K562 (cell line): ENCODE measurements around the gene DPM1. TPM values are rescaled to one million over a fixed set of nuclear protein-coding genes. Genes with fewer than 3 reads are reported as not detected.
A peak's percentile ranks its signal among the peaks of the same experiment; 100 is the strongest.

Source experiments
- ARHGAP35 ChIP-seq: fragments of 450-650 bp; IDR thresholded peaks from 2 replicates; pipeline ENCODE4 v1.6.1; 2018; ENCODE audit not compliant: partially characterized antibody
- CAMTA2 ChIP-seq: fragments of 250-450 bp; sonication (Bioruptor Pico); conservative IDR thresholded peaks from 2 replicates; pipeline ENCODE4 v1.5.1; 2022
- ESRRA ChIP-seq: fragments of 450-650 bp; IDR thresholded peaks from 2 replicates; pipeline ENCODE4 v1.6.1; 2014; ENCODE audit warnings: low read depth, mild to moderate bottlenecking, moderate library complexity, borderline replicate concordance
- FOXJ2 ChIP-seq: fragments of 200-800 bp; sonication (Bioruptor generic); IDR thresholded peaks from 2 replicates; pipeline ENCODE4 v1.6.1; 2016; ENCODE audit warnings: missing genetic modification characterization, missing compliant biosample characterization
- GATA2 ChIP-seq: sonication (generic); formaldehyde crosslinking; IDR thresholded peaks from 2 replicates; pipeline ENCODE4 v1.4.0; 2020; ENCODE audit warnings: mild to moderate bottlenecking, missing genetic modification reagents
- JUND ChIP-seq, 2 experiments: IDR thresholded peaks; 2 replicates in 1 of 2; 3 replicates in 1 of 2; pipeline ENCODE4 v1.6.1; 2011; ENCODE audit warnings: borderline replicate concordance in 2 of 2, low read depth in 2 of 2, low read length in 2 of 2, improper control_type of control experiment in 1 of 2, missing biosample characterization in 1 of 2, missing genetic modification characterization in 1 of 2, missing genetic modification reagents in 1 of 2
- KHSRP ChIP-seq: fragments of 450-650 bp; IDR thresholded peaks from 2 replicates; pipeline ENCODE4 v1.6.1; 2017
- KLF1 ChIP-seq: fragments of 450-650 bp; IDR thresholded peaks from 2 replicates; pipeline ENCODE4 v1.6.1; 2016; ENCODE audit warnings: missing genetic modification characterization, missing compliant biosample characterization
- MAFF ChIP-seq: IDR thresholded peaks from 2 replicates; pipeline ENCODE4 v1.6.1; 2012; ENCODE audit warnings: low read length, improper control_type of control experiment
- NCOA1 ChIP-seq: fragments of 450-650 bp; IDR thresholded peaks from 2 replicates; pipeline ENCODE4 v1.6.1; 2016; ENCODE audit warnings: low read depth
- TAF7 ChIP-seq: fragments of 450-650 bp; IDR thresholded peaks from 2 replicates; pipeline ENCODE4 v1.6.1; 2016; ENCODE audit warnings: missing genetic modification characterization, missing compliant biosample characterization
- TRIM28 ChIP-seq: fragments of 450-650 bp; IDR thresholded peaks from 2 replicates; pipeline ENCODE4 v1.6.1; 2017
- ZBTB7A ChIP-seq: IDR thresholded peaks from 2 replicates; pipeline ENCODE4 v1.6.1; 2011; ENCODE audit warnings: low read depth, mild to moderate bottlenecking, low read length, moderate library complexity, borderline replicate concordance; ENCODE audit not compliant: control insufficient read depth
- ZKSCAN3 ChIP-seq: fragments of 250-450 bp; sonication (Bioruptor Pico); IDR thresholded peaks from 2 replicates; pipeline ENCODE4 v1.4.0; 2020
- ZNF121 ChIP-seq: sonication (generic); formaldehyde crosslinking; conservative IDR thresholded peaks from 2 replicates; pipeline ENCODE4 v1.8.0; 2022; ENCODE audit warnings: missing genetic modification reagents
- ZNF146 ChIP-seq: IDR thresholded peaks from one replicate; pipeline ENCODE4 v1.6.1; 2018; ENCODE audit warnings: missing compliant biosample characterization; ENCODE audit not compliant: unreplicated experiment
- ZNF584 ChIP-seq: fragments of 200-800 bp; sonication (Bioruptor generic); IDR thresholded peaks from 2 replicates; pipeline ENCODE4 v1.6.1; 2016; ENCODE audit warnings: low read depth, mild to moderate bottlenecking, missing genetic modification characterization, missing compliant biosample characterization
- ZNF830 ChIP-seq: fragments of 250-450 bp; sonication (Bioruptor Pico); IDR thresholded peaks from 2 replicates; pipeline ENCODE4 v1.5.0; 2021; ENCODE audit warnings: mild to moderate bottlenecking
- polyA plus RNA-seq, 8 experiments: library from polyadenylated mRNA; depleted of rRNA in 4 of 8; stranded (reverse) in 5 of 8; unstranded in 3 of 8; fragments of >200 nt; fragmentation: Nextera tagmentation in 2 of 8; fragmentation: Illumina TruSeq in 1 of 8; extraction: Ambion mirVana in 2 of 8; extraction: Trizol in 1 of 8; gene quantifications; 2 replicates each; pipeline versions ENCODE4 v1.2.1 to v1.2.3, GENCODE V29; 2011 to 2014; ENCODE audit warnings: inconsistent platforms in 1 of 8, missing spikeins in 1 of 8
- total RNA-seq, 7 experiments: library from RNA; depleted of rRNA in 6 of 7; stranded (reverse); fragments of >200 nt in 6 of 7; fragmentation: Illumina TruSeq in 2 of 7; extraction: Trizol in 2 of 7; gene quantifications; 2 replicates each; pipeline versions ENCODE4 v1.2.1 to v1.2.3, GENCODE V29; 2011 to 2021; ENCODE audit warnings: low replicate concordance in 1 of 7
- TF ChIP-seq, protein P1 (sequence below): fragments of 250-450 bp; sonication (Bioruptor Pico); IDR thresholded peaks from 2 replicates; pipeline ENCODE4 v1.5.0; 2021; ENCODE audit warnings: mild to moderate bottlenecking, borderline replicate concordance
- TF ChIP-seq, protein P2 (sequence below): fragments of 450-650 bp; IDR thresholded peaks from 2 replicates; pipeline ENCODE4 v1.6.1; 2016; ENCODE audit warnings: low read depth

Gene DPM1
- total and polyA plus RNA-seq, 9 of the 15 experiments (the other 6 are each of a cell fraction or from before 2014, with no cell fraction given) = 75.2 to 190 (median 153) TPM

DNA sequence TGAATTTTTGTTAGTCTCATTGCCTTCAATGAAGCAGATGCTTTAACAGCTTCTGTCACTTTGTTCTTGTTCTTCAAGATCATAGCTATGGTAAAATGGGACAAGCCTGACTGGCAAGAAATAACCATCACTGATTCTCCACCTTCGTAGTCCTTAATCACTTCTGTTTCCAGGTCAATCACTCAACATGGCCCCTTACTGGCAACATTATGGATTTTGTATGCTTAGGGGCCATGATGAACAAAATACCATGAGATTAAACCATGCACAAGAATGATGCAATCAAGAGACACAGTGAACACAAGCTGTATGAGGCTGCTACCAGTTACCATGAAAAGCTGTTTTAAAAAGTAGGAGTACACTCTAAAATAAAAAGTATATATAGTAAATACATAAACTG, 59.9 kb downstream of the DPM1 start (continued):
- no peak for TF ChIP-seq ZNF830
- TF ChIP-seq TRIM28 = no peak
- no peak for TF ChIP-seq KLF1 (tag)
- no peak for TF ChIP-seq ZKSCAN3 (CRISPR knock-in tag)
- TF ChIP-seq TAF7 (tag) = no peak
- no peak for TF ChIP-seq NCOA1
- TF ChIP-seq ARHGAP35 = no peak
- TF ChIP-seq KHSRP = no peak
- TF ChIP-seq, protein P1, sequence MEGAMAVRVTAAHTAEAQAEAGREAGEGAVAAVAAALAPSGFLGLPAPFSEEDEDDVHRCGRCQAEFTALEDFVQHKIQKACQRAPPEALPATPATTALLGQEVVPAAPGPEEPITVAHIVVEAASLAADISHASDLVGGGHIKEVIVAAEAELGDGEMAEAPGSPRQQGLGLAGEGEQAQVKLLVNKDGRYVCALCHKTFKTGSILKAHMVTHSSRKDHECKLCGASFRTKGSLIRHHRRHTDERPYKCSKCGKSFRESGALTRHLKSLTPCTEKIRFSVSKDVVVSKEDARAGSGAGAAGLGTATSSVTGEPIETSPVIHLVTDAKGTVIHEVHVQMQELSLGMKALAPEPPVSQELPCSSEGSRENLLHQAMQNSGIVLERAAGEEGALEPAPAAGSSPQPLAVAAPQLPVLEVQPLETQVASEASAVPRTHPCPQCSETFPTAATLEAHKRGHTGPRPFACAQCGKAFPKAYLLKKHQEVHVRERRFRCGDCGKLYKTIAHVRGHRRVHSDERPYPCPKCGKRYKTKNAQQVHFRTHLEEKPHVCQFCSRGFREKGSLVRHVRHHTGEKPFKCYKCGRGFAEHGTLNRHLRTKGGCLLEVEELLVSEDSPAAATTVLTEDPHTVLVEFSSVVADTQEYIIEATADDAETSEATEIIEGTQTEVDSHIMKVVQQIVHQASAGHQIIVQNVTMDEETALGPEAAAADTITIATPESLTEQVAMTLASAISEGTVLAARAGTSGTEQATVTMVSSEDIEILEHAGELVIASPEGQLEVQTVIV (CRISPR knock-in tag) = no peak
- peak; percentile 47; the same call in 1 of the 2 replicates for TF ChIP-seq FOXJ2
- TF ChIP-seq CAMTA2 (CRISPR knock-in tag) = no peak
- TF ChIP-seq ZNF121 = no peak
- TF ChIP-seq MAFF = no peak
- TF ChIP-seq, protein P2, sequence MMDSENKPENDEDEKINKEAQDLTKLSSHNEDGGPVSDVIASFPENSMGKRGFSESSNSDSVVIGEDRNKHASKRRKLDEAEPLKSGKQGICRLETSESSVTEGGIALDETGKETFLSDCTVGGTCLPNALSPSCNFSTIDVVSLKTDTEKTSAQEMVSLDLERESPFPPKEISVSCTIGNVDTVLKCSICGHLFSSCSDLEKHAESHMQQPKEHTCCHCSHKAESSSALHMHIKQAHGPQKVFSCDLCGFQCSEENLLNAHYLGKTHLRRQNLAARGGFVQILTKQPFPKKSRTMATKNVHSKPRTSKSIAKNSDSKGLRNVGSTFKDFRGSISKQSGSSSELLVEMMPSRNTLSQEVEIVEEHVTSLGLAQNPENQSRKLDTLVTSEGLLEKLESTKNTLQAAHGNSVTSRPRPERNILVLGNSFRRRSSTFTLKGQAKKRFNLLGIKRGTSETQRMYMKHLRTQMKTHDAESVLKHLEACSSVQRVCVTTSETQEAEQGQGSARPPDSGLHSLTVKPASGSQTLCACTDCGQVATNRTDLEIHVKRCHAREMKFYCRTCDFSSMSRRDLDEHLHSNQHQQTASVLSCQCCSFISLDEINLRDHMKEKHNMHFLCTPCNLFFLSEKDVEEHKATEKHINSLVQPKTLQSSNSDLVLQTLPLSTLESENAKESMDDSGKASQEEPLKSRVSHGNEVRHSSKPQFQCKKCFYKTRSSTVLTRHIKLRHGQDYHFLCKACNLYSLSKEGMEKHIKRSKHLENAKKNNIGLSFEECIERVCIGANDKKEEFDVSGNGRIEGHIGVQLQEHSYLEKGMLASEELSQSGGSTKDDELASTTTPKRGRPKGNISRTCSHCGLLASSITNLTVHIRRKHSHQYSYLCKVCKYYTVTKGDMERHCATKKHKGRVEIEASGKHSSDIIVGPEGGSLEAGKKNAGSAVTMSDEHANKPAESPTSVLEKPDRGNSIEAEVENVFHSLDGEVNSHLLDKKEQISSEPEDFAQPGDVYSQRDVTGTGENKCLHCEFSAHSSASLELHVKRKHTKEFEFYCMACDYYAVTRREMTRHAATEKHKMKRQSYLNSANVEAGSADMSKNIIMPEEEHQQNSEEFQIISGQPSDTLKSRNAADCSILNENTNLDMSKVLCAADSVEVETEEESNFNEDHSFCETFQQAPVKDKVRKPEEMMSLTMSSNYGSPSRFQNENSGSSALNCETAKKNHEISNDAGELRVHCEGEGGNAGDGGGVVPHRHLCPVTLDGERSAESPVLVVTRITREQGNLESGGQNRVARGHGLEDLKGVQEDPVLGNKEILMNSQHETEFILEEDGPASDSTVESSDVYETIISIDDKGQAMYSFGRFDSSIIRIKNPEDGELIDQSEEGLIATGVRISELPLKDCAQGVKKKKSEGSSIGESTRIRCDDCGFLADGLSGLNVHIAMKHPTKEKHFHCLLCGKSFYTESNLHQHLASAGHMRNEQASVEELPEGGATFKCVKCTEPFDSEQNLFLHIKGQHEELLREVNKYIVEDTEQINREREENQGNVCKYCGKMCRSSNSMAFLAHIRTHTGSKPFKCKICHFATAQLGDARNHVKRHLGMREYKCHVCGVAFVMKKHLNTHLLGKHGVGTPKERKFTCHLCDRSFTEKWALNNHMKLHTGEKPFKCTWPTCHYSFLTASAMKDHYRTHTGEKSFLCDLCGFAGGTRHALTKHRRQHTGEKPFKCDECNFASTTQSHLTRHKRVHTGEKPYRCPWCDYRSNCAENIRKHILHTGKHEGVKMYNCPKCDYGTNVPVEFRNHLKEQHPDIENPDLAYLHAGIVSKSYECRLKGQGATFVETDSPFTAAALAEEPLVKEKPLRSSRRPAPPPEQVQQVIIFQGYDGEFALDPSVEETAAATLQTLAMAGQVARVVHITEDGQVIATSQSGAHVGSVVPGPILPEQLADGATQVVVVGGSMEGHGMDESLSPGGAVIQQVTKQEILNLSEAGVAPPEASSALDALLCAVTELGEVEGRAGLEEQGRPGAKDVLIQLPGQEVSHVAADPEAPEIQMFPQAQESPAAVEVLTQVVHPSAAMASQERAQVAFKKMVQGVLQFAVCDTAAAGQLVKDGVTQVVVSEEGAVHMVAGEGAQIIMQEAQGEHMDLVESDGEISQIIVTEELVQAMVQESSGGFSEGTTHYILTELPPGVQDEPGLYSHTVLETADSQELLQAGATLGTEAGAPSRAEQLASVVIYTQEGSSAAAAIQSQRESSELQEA = no peak
- peak; percentile 92 for TF ChIP-seq ZNF584
- TF ChIP-seq ZNF146 (CRISPR knock-in tag) = no peak
- 0 out of 2 replicates have a peak, but pooled peaks have one; percentile 16 for TF ChIP-seq JUND (IDR thresholded peaks at IDR 0.05; ENCODE audit: borderline replicate concordance, low read depth, low read length)
- no peak for TF ChIP-seq JUND (tag; IDR thresholded peaks at IDR 0.05; ENCODE audit: borderline replicate concordance, low read depth, low read length)
- no peak for TF ChIP-seq ESRRA
- TF ChIP-seq GATA2 = no peak
- no peak for TF ChIP-seq ZBTB7A
